ENCODE measurements around the gene KHK. TPM values are rescaled to one million over a fixed set of nuclear protein-coding genes. Genes with fewer than 3 reads are reported as not detected.

The KHK gene
- total RNA-seq, 1 donor from 2014 or later: 2.6 TPM

GRCh38 chr2:27081984-27082772 lies 4.4 kb upstream of the KHK start:
- no peak for DNase-seq (ENCODE audit: low spot score)

- no peak for DNase-seq (ENCODE audit: low spot score)
Measured at GRCh38 chr2:27082773-27083409, 3.7 kb upstream of the KHK start.

- DNase-seq (ENCODE audit: low spot score): no peak
Measured at GRCh38 chr2:27083410-27084296, 2.9 kb upstream of the KHK start.

- DNase-seq (ENCODE audit: low spot score): no peak
Measured at GRCh38 chr2:27084297-27085061, 2.1 kb upstream of the KHK start.

GRCh38 chr2:27085062-27085672 lies 1.4 kb upstream of the KHK start:
- no peak for DNase-seq (ENCODE audit: low spot score)

- peak; percentile 82 for DNase-seq (ENCODE audit: low spot score)
Measured at GRCh38 chr2:27085673-27086089, 891 bp upstream of the KHK start.

- DNase-seq (ENCODE audit: low spot score): peak; percentile 96
Measured at GRCh38 chr2:27086090-27086723, 365 bp upstream of the KHK start.

GRCh38 chr2:27087823-27088410 lies 1.3 kb downstream of the KHK start:
- no peak for DNase-seq (ENCODE audit: low spot score)

DNA sequence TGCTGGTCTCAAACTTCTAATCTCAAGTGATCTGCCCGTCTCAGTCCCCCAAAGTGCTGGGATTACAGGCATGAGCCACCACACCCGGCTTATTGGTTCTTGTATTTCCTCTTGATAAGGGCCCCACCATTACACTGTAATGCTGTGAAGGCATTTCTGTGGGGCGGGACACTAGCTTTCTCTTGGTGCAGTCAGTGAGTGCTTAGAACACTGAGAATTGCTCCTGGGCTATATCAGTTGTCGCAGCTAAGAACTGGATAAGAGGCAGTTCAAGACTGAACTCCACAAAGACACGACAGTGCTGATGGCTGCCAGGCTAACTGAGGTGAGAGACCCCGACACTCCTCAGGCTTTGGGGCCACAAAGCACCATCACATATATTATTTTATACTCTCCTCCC lies 2.1 kb downstream of the KHK start:
- DNase-seq (ENCODE audit: low spot score): no peak

DNA sequence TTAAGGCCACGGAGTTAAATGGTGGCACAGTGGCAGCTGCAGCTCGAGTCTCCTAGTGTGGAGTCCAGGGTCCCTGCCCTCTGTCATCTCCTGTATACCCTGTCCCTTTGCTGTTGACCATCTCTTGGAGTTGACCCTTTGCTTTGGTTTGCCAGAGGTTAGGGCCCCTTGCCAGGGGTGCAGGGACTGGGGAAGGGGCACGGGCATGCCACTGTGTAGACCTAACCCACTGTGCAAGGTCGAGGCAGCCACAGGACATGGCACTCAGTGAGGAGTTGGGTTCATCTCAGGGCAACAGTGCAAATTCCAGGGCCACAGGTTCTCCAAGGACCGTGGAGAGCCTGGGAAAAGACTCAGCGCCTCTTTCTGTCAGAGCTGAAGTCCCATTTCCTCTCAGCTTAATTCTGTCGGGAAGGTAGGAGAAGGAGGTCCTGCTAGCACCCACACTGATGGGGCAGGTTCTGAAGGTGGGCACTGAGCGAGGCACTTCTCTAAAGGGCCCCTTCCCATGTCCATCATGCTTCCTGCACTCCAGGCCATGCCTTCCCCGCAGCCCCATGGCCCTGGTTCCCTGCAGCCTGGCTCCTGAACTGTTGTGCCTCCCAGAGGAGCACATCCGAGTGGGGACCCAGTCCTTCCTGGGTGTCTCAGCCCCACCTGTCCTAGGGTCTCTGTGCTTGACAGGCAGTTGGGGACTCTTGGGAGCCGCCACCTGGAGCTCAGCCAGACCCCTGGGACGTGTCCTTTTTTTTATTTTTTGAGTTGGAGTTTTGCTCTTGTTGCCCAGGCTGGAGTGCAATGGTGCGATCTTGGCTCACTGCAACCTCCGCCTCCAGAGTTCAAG lies 2.8 kb downstream of the KHK start:
- DNase-seq (ENCODE audit: low spot score): no peak

- no peak for DNase-seq (ENCODE audit: low spot score)
Measured at GRCh38 chr2:27091746-27092695, 5.4 kb downstream of the KHK start.

DNA sequence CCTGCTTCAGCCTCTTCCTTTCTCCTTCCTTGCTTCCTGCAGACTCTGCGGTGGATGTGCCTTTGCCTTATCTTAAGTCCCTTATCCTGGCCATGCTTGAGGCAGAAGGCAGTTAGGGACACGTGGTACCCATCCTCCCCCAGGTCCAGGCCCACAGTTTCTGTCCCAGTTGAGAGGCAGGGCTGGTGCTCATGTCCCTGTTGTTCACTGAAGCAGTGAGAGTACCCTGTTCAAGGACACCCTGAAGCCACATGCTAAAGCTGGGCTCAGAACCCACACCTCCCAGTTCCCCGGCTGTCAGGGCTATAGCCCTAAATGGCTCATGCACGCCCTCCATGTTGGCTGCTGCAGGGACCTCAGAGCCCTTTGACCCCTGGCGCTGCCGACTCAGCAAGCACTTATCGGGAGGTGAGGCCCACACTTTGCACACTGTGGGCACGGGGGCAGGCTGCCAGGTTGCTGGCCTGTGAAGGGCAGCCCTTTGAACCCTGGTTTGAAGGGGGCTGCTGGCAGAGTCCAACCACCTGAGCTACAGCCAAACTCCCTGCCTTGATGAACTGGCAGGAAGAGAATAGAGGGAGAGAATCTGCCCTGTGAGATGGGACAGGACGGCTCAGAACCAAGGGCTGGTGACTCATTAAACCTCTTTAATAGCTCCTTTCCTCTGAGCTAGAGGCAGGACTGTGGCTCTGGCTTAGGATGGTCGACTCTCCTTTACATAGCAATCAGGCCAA lies 6.3 kb downstream of the KHK start:
- no peak for DNase-seq (ENCODE audit: low spot score)

DNA sequence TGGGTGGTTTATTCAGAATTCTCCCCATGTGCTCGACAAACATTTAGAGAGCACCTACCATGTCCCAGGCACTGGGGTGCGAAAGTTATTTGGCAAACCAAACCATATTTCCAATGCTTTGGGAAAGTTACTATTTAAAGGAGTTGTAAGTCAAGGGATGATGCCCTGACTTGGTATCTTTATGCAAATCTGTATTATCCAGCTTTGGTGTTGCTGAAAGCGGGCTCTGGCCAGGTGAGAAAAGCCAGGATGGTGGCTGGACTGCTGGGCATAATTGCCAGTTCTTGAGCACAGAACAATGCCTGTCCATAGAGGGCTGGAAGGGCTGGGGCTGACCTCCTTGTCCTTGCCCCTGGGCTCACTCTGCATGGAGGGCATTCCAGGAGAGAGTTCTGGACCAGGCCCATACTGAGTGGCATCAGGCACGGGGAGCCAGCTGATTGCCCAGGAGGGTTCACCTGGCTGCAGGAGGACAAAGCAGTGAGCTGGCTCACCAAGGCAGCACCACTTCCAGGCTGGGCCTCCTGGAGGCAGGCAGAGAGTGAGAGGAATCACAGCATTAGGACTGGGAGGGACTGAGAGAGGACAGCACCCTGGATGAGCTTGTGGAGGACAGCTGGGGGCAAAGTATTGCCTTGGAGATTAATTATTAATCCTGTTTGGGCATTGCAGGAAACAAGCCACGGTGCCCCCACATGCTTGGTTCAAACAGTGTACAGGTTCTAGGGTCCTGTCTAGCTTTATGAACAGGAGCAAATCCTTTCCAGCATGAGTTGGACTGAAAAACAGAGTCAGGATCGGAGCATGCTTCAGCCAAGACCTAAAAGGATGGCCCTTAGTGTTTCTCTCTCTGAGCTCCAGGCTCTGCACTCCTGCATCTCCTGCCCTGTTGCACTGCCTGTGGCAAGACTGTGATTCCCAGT lies 7.1 kb downstream of the KHK start:
- no peak for DNase-seq (ENCODE audit: low spot score)

- DNase-seq (ENCODE audit: low spot score): no peak
Measured at GRCh38 chr2:27094353-27094984, 7.9 kb downstream of the KHK start.

DNA sequence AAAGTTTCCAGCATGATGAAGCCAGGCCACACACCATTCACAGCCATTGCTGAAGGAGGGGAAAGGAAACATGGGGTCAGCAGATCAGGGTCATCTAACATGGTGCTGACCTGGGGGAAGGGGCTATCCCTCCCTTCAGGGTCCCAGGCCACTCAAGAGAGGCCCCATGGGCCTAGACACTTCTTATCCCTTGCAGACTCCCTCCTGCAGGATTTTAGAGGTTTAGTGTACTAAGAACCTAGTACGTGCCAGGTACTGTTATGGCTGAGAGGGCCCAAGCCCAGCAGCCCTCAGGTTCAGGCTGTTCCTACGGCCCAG lies 8.8 kb downstream of the KHK start:
- no peak for DNase-seq (ENCODE audit: low spot score)
